Breast epithelium (tissue), 4 donors: ENCODE results near the gene PLEKHG7. TPM values are rescaled to one million over a fixed set of nuclear protein-coding genes. Genes with fewer than 3 reads are reported as not detected.

Source experiments
- DNase-seq, 2 donors: peaks; one replicate each; pipeline ENCODE4 v3.0.0-alpha.2; 2019; ENCODE audit warnings: low spot score in 2 of 2
- H3K27ac ChIP-seq, 2 donors: fragments of 200-600 bp; sonication (generic) in 1 of 2; one replicate each; pipeline ENCODE4 v1.5.1; 2016 to 2019; ENCODE audit warnings: mild to moderate bottlenecking in 1 of 2
- H3K27me3 ChIP-seq, 2 donors: fragments of 200-600 bp; sonication (generic) in 1 of 2; one replicate each; pipeline versions ENCODE4 v1.5.1 to v1.6.0; 2017 to 2019; ENCODE audit warnings: control low read depth in 1 of 2, mild to moderate bottlenecking in 1 of 2
- H3K36me3 ChIP-seq: fragments of 200-600 bp; one replicate; pipeline ENCODE4 v1.5.1; 2019
- H3K4me1 ChIP-seq, 2 donors: fragments of 200-600 bp; sonication (generic); one replicate each; pipeline ENCODE4 v1.5.1; 2016 to 2019; ENCODE audit warnings: control low read depth in 1 of 2
- H3K4me3 ChIP-seq, 3 donors: fragments of 200-600 bp; sonication (generic); 1 replicate in 2 of 3; 2 replicates in 1 of 3; pipeline ENCODE4 v1.5.1; 2016 to 2019; ENCODE audit warnings: mild to moderate bottlenecking in 3 of 3, moderate library complexity in 2 of 3
- H3K9me3 ChIP-seq, 2 donors: fragments of 200-600 bp; sonication (generic) in 1 of 2; one replicate each; pipeline ENCODE4 v1.5.1; 2016 to 2019; ENCODE audit warnings: control low read depth in 1 of 2
- POLR2A ChIP-seq: fragments of 450-650 bp; IDR thresholded peaks from one replicate; pipeline ENCODE4 v1.6.1; 2016; ENCODE audit warnings: antibody characterized with exemption, mild to moderate bottlenecking, moderate library complexity
- POLR2AphosphoS5 ChIP-seq, 3 donors: sonication (generic); formaldehyde crosslinking; IDR thresholded peaks; one replicate each; pipeline ENCODE4 v1.6.1; 2017; ENCODE audit warnings: antibody characterized with exemption in 3 of 3
- intact Hi-C: fragments of 100-400 bp; cut with DNase I; formaldehyde crosslinking; loops from one replicate; pipeline ENCODE4 v1.15.1; 2023; ENCODE audit warnings: low total_unique reads
- total RNA-seq, 3 donors: library from RNA; depleted of rRNA; stranded (reverse); fragments of >200 nt; gene quantifications; one replicate each; pipeline ENCODE4 v1.1.0, GENCODE V29; 2016
- TF ChIP-seq, protein P1 (sequence below), 3 donors: fragments of 450-650 bp; IDR thresholded peaks; one replicate each; pipeline ENCODE4 v1.5.1; 2016 to 2017; ENCODE audit warnings: antibody characterized with exemption in 3 of 3, mild to moderate bottlenecking in 3 of 3, moderate library complexity in 3 of 3

Gene PLEKHG7
- total RNA-seq, 3 donors from 2014 or later: 0.15 to 0.33 TPM; not detected in 1

DNA sequence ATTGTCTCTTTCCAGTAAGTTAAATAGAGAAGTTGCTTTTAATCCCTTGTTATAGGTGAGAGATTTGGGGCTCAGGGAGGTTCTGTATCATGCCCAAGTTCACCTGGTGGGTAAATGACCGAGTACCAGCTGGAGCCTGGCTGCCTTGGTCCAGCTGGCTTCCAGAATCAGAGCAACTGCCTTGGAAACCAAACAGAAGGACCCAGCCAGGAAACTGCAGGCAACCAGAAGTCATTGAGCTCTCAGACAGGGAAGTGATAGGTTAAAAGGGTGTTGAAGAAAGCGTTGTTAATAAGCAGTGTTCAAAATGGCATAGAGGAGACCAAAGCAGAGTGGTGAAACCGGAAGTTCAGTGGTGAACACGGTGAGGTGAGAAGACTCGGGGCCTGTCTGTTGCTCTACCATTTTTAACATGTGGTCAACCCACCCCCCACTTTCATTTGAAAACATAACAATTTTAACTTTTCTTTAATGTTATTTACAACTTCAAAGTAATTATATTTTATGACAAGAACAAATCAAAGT, 54.9 kb downstream of the PLEKHG7 start:
- intact Hi-C loops: no loop called here

DNA sequence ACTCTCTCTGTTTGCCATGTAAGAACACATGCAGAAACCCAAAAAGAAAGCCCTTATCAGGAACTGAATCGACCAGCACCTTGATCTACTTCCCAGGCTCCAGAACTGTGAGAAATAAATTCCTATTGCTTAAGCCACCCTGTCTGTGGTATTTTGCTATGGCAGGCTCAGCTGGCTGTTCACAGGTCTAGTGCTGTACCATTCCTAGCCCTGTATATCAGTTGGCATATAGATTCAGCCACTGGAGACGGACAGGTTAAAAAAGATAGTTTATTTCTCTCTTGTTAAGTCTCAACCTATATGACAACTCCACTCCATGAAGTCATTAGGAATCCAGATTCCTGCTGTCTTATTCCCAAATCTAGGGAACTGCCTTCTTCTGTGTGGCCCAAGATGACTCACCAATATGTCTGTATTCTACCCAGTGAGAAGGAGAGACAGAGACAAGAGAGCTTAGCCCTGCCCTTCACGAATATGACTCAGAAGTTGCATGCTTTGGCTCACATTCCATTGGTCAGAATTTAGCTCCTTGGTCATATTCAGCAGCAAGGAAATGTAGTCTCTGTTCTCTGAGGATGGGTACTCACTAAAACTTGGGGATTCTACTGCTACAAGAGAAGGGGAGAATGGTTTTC, 57.0 kb downstream of the PLEKHG7 start:
- no peak overlapping the region for H3K4me3 ChIP-seq
- H3K36me3 ChIP-seq: no peaks in the 10 kb centered on the region
- no peaks in the 10 kb centered on the region for H3K4me1 ChIP-seq
- H3K27me3 ChIP-seq: no peaks in the 10 kb centered on the region
- H3K27ac ChIP-seq: no peak overlapping the region
- TF ChIP-seq, protein P1, sequence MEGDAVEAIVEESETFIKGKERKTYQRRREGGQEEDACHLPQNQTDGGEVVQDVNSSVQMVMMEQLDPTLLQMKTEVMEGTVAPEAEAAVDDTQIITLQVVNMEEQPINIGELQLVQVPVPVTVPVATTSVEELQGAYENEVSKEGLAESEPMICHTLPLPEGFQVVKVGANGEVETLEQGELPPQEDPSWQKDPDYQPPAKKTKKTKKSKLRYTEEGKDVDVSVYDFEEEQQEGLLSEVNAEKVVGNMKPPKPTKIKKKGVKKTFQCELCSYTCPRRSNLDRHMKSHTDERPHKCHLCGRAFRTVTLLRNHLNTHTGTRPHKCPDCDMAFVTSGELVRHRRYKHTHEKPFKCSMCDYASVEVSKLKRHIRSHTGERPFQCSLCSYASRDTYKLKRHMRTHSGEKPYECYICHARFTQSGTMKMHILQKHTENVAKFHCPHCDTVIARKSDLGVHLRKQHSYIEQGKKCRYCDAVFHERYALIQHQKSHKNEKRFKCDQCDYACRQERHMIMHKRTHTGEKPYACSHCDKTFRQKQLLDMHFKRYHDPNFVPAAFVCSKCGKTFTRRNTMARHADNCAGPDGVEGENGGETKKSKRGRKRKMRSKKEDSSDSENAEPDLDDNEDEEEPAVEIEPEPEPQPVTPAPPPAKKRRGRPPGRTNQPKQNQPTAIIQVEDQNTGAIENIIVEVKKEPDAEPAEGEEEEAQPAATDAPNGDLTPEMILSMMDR (IDR thresholded peaks at IDR 0.05): no peak
- TF ChIP-seq POLR2A (no peak), POLR2AphosphoS5 (IDR thresholded peaks at IDR 0.05) (no peak)
- intact Hi-C loops: no loop called here
- H3K9me3 ChIP-seq: no peaks in the 10 kb centered on the region
- no peak for DNase-seq

More for the DNA sequence above, 54.9 kb downstream of the PLEKHG7 start:
- no peaks in the 10 kb centered on the region for H3K9me3 ChIP-seq
- DNase-seq: no peak
- H3K4me3 ChIP-seq: no peak overlapping the region
- H3K4me1 ChIP-seq: no peaks in the 10 kb centered on the region
- no peaks in the 10 kb centered on the region for H3K36me3 ChIP-seq
- TF ChIP-seq POLR2AphosphoS5 (IDR thresholded peaks at IDR 0.05) (no peak), POLR2A (no peak)
- TF ChIP-seq, protein P1 (IDR thresholded peaks at IDR 0.05): no peak
- no peak overlapping the region for H3K27ac ChIP-seq
- H3K27me3 ChIP-seq: no peaks in the 10 kb centered on the region

DNA sequence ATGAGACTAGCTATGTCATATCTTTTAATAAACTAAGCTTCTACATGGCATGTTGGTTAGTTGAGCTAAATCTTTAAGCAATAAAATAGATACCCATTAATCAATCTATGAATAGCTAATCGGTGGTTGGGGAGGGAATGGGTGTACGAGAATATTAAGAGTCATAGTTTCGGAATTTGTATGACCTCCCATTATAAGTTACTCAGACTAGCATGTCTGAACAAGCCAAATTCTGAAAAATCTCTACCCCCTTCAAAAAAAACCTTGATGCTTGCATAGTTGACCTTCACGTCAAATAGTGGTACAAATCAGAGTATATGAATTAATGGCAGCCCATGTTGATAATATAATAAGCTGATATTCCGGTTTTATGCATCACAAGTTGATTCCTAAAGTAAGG, 60.0 kb downstream of the PLEKHG7 start:
- no peaks in the 10 kb centered on the region for H3K27me3 ChIP-seq
- intact Hi-C loops: no loop called here
- H3K4me3 ChIP-seq: no peak overlapping the region
- no peak overlapping the region for H3K27ac ChIP-seq
- H3K9me3 ChIP-seq: no peaks in the 10 kb centered on the region
- no peak for DNase-seq
- no peaks in the 10 kb centered on the region for H3K36me3 ChIP-seq
- no peak for TF ChIP-seq POLR2A
- no peak for TF ChIP-seq POLR2AphosphoS5 (IDR thresholded peaks at IDR 0.05)
- TF ChIP-seq, protein P1 (IDR thresholded peaks at IDR 0.05): no peak
- no peaks in the 10 kb centered on the region for H3K4me1 ChIP-seq

DNA sequence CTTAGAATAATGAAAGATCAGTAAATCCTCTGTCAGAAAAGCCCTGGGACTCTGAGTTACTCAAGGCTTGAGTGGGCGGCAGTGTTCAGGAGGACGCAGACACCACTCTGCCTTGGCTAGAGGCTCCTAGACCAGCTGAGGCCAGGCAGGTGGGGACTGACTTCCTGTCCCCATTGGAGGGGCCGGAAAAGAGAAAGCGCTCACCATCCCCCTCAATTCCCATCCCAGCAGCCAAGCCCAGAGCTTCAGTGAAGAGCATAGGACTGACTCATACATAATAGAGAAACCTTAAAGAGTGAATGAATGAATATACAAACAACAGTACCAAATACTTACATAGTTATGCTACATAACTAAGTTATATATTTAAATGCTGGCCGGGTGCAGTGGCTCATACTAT, 62.0 kb downstream of the PLEKHG7 start:
- Histone ChIP-seq H3K4me3 (no peak overlapping the region), H3K27me3 (no peaks in the 10 kb centered on the region), H3K9me3 (no peaks in the 10 kb centered on the region), H3K27ac (no peak overlapping the region), H3K4me1 (no peaks in the 10 kb centered on the region), H3K36me3 (no peaks in the 10 kb centered on the region)
- no peak for TF ChIP-seq POLR2A
- TF ChIP-seq POLR2AphosphoS5 (IDR thresholded peaks at IDR 0.05): no peak
- TF ChIP-seq, protein P1 (IDR thresholded peaks at IDR 0.05): no peak
- DNase-seq: no peak
- intact Hi-C loops: no loop called here

DNA sequence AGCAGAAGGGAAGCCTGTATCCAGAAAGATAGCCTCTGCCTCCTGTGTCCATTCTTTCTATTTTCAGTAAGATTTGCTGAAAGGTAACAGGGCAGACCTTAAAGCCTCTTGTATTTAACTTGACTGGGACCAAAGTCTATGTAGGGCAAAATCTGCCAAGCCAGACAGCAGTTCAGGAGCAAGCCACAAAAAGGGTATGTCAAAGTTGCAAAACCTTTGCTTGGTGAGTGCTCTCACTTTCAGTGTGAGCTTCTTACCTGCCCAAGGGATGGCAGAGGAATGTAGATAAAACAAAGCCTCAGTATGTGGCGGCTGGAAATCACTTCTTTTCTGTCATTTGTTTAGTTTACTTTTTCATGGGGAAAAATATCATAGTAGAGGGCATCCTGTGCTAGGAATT, 63.1 kb downstream of the PLEKHG7 start:
- Histone ChIP-seq H3K27ac (no peak overlapping the region), H3K27me3 (no peaks in the 10 kb centered on the region), H3K4me1 (no peaks in the 10 kb centered on the region), H3K36me3 (no peaks in the 10 kb centered on the region), H3K4me3 (no peak overlapping the region), H3K9me3 (no peaks in the 10 kb centered on the region)
- intact Hi-C loops: no loop called here
- TF ChIP-seq, protein P1 (IDR thresholded peaks at IDR 0.05): no peak
- TF ChIP-seq POLR2AphosphoS5 (IDR thresholded peaks at IDR 0.05) (no peak), POLR2A (no peak)
- no peak for DNase-seq
